ENCODE data around the gene SUN1. TPM values are rescaled to one million over a fixed set of nuclear protein-coding genes. Genes with fewer than 3 reads are reported as not detected.
A peak's percentile ranks its signal among the peaks of the same experiment; 100 is the strongest.

The SUN1 gene
- total RNA-seq, 1 experiment from 2014 or later: 252 TPM

DNA sequence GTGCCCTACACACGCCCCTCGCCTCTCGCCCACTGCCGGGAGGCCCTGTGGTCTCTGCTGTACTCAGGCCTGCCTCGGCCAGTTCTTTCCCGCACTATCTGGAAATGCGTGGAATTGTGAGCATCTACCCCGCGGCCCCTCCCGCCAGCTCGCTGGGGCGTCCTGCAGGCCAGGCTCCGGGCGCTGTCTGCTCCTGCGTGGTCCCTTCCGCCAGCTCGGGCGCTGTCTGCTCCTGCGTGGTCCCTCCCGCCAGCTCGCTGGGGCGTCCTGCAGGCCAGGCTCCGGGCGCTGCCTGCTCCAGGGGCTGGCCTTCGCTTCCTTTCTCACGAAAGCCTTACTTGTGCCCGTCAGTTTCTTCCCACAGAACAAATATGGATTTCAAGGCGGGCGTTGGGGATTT lies 59.0 kb downstream of the SUN1 start:
- no peak for DNase-seq
- no TSS peak for BruUV-seq (replicated peaks)
- H3K4me3 Mint-ChIP-seq (ENCODE audit: low read depth, unreplicated experiment): no peak overlapping the region
- no peaks in the 10 kb centered on the region for H3K9me3 Mint-ChIP-seq (ENCODE audit: low read depth, unreplicated experiment)
- TF ChIP-seq, protein P1, sequence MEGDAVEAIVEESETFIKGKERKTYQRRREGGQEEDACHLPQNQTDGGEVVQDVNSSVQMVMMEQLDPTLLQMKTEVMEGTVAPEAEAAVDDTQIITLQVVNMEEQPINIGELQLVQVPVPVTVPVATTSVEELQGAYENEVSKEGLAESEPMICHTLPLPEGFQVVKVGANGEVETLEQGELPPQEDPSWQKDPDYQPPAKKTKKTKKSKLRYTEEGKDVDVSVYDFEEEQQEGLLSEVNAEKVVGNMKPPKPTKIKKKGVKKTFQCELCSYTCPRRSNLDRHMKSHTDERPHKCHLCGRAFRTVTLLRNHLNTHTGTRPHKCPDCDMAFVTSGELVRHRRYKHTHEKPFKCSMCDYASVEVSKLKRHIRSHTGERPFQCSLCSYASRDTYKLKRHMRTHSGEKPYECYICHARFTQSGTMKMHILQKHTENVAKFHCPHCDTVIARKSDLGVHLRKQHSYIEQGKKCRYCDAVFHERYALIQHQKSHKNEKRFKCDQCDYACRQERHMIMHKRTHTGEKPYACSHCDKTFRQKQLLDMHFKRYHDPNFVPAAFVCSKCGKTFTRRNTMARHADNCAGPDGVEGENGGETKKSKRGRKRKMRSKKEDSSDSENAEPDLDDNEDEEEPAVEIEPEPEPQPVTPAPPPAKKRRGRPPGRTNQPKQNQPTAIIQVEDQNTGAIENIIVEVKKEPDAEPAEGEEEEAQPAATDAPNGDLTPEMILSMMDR (IDR thresholded peaks at IDR 0.05; ENCODE audit: unreplicated experiment): no peak
- H3K27ac Mint-ChIP-seq (ENCODE audit: unreplicated experiment): peak overlapping the region; percentile 59
- intact Hi-C loops (cut with micrococcal nuclease; ENCODE audit: unreplicated experiment): no loop called here
- H3K27me3 Mint-ChIP-seq (ENCODE audit: unreplicated experiment): no peaks in the 10 kb centered on the region
- CTCF ChIA-PET: no interaction called here
- H3K36me3 Mint-ChIP-seq (ENCODE audit: insufficient read depth, unreplicated experiment): peaks cover 96% of the 10 kb centered on the region
- H3K4me1 Mint-ChIP-seq (ENCODE audit: low read depth, unreplicated experiment): peaks cover 18% of the 10 kb centered on the region

DNA sequence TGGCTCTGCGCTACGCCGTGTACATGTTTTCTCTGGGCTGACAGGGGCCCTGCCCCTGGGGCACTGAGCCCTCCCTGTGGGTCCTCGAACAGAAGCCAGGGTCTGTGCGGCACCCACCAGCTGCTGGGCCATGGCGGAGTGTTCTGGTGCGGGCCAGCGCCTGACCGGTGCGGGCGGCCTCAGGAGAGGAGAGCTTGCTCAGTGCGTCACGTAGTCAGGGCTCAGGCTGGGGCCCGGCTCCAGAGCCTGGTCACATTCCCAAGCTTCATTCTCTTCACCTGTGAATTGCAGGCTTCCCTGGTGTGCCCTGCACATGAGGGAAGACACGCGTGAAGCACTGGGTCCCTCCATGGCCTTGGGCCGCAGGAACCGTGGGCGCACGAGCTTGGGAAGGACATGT lies 59.5 kb downstream of the SUN1 start:
- TF ChIP-seq, protein P1 (IDR thresholded peaks at IDR 0.05; ENCODE audit: unreplicated experiment): no peak
- Mint-ChIP-seq H3K4me3 (ENCODE audit: low read depth, unreplicated experiment) (no peak overlapping the region), H3K36me3 (ENCODE audit: insufficient read depth, unreplicated experiment) (peaks cover 96% of the 10 kb centered on the region), H3K9me3 (ENCODE audit: low read depth, unreplicated experiment) (no peaks in the 10 kb centered on the region), H3K27ac (ENCODE audit: unreplicated experiment) (peak overlapping the region; percentile 71), H3K27me3 (ENCODE audit: unreplicated experiment) (no peaks in the 10 kb centered on the region), H3K4me1 (ENCODE audit: low read depth, unreplicated experiment) (peaks cover 18% of the 10 kb centered on the region)
- DNase-seq: no peak
- BruUV-seq (replicated peaks): no TSS peak
- CTCF ChIA-PET: no interaction called here
- intact Hi-C loops (cut with micrococcal nuclease; ENCODE audit: unreplicated experiment): no loop called here

DNA sequence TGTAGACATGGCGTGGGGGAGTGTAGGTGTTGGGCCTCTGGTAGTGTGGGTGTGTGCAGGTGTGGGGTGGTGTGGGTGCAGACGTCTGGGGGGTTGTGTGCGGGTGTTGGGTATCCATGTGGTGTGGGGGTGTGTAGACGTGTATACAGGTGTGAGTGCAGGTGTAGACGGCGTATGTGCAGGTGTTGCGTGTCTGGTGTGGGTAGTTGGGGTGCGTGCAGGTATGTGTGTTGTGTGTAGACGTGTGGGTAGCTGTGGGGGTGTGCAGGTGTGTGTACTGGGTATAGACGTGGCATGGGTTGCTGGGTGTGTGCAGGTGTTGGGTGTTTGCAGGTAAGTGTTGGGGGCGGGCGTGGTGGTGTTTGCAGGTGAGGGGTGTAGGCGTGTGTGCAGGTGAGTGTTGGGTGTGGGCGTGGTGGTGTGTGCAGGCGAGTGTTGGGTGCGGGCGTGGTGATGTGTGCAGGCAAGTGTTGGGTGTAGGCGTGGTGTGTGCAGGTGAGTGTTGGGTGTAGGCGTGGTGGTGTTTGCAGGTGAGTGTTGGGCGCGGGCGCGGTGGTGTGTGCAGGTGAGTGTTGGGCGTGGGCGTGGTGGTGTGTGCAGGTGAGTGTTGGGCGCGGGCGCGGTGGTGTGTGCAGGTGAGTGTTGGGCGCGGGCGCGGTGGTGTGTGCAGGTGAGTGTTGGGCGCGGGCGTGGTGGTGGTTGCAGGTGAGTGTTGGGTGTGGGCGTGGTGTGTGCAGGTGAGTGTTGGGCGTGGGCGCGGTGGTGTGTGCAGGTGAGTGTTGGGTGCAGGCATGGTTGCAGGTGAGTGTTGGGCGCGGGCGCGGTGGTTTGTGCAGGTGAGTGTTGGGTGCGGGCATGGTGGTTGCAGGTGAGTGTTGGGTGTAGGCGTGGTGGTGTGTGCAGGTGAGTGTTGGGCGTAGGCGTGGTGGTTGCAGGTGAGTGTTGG lies 60.6 kb downstream of the SUN1 start:
- TF ChIP-seq, protein P1 (IDR thresholded peaks at IDR 0.05; ENCODE audit: unreplicated experiment): no peak
- no peaks in the 10 kb centered on the region for H3K27me3 Mint-ChIP-seq (ENCODE audit: unreplicated experiment)
- H3K4me1 Mint-ChIP-seq (ENCODE audit: low read depth, unreplicated experiment): peaks cover 18% of the 10 kb centered on the region
- no peak for DNase-seq
- intact Hi-C loops (cut with micrococcal nuclease; ENCODE audit: unreplicated experiment): no loop called here
- no peaks in the 10 kb centered on the region for H3K9me3 Mint-ChIP-seq (ENCODE audit: low read depth, unreplicated experiment)
- BruUV-seq (replicated peaks): TSS peak; percentile 23
- H3K36me3 Mint-ChIP-seq (ENCODE audit: insufficient read depth, unreplicated experiment): peaks cover 96% of the 10 kb centered on the region
- peak overlapping the region; percentile 5 for H3K4me3 Mint-ChIP-seq (ENCODE audit: low read depth, unreplicated experiment)
- H3K27ac Mint-ChIP-seq (ENCODE audit: unreplicated experiment): peak overlapping the region; percentile 71
- CTCF ChIA-PET: interaction anchor here (0.6 kb wide), 1 partner anchor 246 kb away, joined by 3 read pairs; no protein-coding TSS in a partner anchor

DNA sequence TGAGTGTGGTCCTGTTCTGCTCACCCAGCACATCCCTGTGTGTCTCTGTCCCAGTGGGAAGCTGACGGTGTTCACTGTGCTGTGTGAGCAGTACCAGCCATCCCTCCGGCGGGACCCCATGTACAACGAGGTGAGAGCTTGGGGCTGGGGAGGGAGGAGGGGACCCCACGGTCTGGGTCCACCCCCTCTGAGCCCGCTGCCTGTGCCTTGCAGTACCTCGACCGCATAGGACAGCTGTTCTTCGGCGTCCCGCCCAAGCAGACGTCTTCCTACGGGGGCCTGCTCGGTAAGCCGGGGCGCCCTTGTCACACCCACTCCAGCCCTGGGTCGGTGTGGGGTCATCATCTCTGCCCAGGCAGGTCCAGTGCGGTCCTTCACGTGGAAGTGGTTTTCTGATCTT lies 61.4 kb downstream of the SUN1 start:
- no peak for DNase-seq
- TSS peak; percentile 18 for BruUV-seq (replicated peaks)
- Mint-ChIP-seq H3K4me3 (ENCODE audit: low read depth, unreplicated experiment) (peak overlapping the region; percentile 28), H3K4me1 (ENCODE audit: low read depth, unreplicated experiment) (peaks cover 18% of the 10 kb centered on the region), H3K9me3 (ENCODE audit: low read depth, unreplicated experiment) (no peaks in the 10 kb centered on the region), H3K27ac (ENCODE audit: unreplicated experiment) (peak overlapping the region; percentile 71), H3K27me3 (ENCODE audit: unreplicated experiment) (no peaks in the 10 kb centered on the region), H3K36me3 (ENCODE audit: insufficient read depth, unreplicated experiment) (peaks cover 96% of the 10 kb centered on the region)
- CTCF ChIA-PET: interaction anchor here (0.8 kb wide), 1 partner anchor 20 kb away, joined by 3 read pairs; no protein-coding TSS in a partner anchor
- TF ChIP-seq, protein P1 (IDR thresholded peaks at IDR 0.05; ENCODE audit: unreplicated experiment): no peak
- intact Hi-C loops (cut with micrococcal nuclease; ENCODE audit: unreplicated experiment): no loop called here
